ENCODE data around the gene AFDN. TPM values are rescaled to one million over a fixed set of nuclear protein-coding genes. Genes with fewer than 3 reads are reported as not detected.

AFDN gene
- total RNA-seq, 1 experiment from 2014 or later: 182 TPM

DNA sequence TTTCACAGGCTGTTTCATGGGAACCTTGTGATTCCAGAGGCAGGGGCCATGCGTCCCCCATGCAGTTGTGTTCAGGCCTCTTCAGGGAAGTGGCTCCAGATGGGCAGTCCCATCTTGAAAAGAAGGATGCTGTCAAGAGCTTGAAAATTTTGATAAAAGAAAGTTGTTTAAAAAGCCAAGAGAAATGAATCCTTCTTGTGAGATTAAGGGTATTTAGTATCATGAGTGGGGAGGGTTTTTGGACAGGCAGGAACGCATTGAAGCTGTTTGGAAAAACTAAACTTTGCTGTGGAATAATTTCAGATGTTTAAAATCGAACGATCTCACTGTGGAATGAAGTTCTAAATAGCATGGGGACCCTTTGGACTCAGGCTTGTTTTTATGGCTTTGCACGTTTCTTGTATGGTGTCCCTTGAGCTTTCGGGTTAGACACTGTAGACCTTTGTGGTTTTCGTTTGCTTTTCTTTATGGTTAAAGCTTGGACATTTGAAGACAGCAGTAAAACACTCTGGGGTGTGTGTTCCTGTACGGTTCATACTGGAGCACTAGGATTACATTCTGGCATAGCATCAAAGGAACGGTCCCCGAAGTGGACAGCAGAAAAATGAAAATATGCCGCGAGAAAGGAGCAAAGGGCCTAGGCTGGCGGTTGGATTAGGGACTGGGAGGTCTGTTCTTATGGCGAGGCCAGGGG lies 188.9 kb downstream of the AFDN start:
- peaks cover 5% of the 10 kb centered on the region; the same call in 1 of the 2 replicates for H3K27me3 Mint-ChIP-seq (ENCODE audit: low read depth)
- TF ChIP-seq NR1H2 (CRISPR knock-in tag; IDR thresholded peaks at IDR 0.05): no peak
- TF ChIP-seq GRHL2 (CRISPR knock-in tag; IDR thresholded peaks at IDR 0.05; ENCODE audit: insufficient replicate concordance, severe bottlenecking): no peak
- no peak for TF ChIP-seq ELF4 (CRISPR knock-in tag; IDR thresholded peaks at IDR 0.05; ENCODE audit: low read depth)
- no peak for TF ChIP-seq ZBTB21 (CRISPR knock-in tag; IDR thresholded peaks at IDR 0.05; ENCODE audit: borderline replicate concordance)
- no peak for TF ChIP-seq ZNF121 (CRISPR knock-in tag; IDR thresholded peaks at IDR 0.05)
- TF ChIP-seq, protein P1, sequence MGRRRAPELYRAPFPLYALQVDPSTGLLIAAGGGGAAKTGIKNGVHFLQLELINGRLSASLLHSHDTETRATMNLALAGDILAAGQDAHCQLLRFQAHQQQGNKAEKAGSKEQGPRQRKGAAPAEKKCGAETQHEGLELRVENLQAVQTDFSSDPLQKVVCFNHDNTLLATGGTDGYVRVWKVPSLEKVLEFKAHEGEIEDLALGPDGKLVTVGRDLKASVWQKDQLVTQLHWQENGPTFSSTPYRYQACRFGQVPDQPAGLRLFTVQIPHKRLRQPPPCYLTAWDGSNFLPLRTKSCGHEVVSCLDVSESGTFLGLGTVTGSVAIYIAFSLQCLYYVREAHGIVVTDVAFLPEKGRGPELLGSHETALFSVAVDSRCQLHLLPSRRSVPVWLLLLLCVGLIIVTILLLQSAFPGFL (CRISPR knock-in tag; IDR thresholded peaks at IDR 0.05; ENCODE audit: borderline replicate concordance): no peak
- TF ChIP-seq TCF7 (CRISPR knock-in tag; IDR thresholded peaks at IDR 0.05; ENCODE audit: low read depth): no peak
- TF ChIP-seq OVOL2 (CRISPR knock-in tag; IDR thresholded peaks at IDR 0.05; ENCODE audit: borderline replicate concordance): no peak
- TF ChIP-seq NR2C2 (CRISPR knock-in tag; IDR thresholded peaks at IDR 0.05): no peak
- TF ChIP-seq, protein P2, sequence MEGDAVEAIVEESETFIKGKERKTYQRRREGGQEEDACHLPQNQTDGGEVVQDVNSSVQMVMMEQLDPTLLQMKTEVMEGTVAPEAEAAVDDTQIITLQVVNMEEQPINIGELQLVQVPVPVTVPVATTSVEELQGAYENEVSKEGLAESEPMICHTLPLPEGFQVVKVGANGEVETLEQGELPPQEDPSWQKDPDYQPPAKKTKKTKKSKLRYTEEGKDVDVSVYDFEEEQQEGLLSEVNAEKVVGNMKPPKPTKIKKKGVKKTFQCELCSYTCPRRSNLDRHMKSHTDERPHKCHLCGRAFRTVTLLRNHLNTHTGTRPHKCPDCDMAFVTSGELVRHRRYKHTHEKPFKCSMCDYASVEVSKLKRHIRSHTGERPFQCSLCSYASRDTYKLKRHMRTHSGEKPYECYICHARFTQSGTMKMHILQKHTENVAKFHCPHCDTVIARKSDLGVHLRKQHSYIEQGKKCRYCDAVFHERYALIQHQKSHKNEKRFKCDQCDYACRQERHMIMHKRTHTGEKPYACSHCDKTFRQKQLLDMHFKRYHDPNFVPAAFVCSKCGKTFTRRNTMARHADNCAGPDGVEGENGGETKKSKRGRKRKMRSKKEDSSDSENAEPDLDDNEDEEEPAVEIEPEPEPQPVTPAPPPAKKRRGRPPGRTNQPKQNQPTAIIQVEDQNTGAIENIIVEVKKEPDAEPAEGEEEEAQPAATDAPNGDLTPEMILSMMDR (IDR thresholded peaks at IDR 0.05): no peak
- no peak for TF ChIP-seq CBFB (CRISPR knock-in tag; IDR thresholded peaks at IDR 0.05; ENCODE audit: low read depth)
- TF ChIP-seq, protein P3, sequence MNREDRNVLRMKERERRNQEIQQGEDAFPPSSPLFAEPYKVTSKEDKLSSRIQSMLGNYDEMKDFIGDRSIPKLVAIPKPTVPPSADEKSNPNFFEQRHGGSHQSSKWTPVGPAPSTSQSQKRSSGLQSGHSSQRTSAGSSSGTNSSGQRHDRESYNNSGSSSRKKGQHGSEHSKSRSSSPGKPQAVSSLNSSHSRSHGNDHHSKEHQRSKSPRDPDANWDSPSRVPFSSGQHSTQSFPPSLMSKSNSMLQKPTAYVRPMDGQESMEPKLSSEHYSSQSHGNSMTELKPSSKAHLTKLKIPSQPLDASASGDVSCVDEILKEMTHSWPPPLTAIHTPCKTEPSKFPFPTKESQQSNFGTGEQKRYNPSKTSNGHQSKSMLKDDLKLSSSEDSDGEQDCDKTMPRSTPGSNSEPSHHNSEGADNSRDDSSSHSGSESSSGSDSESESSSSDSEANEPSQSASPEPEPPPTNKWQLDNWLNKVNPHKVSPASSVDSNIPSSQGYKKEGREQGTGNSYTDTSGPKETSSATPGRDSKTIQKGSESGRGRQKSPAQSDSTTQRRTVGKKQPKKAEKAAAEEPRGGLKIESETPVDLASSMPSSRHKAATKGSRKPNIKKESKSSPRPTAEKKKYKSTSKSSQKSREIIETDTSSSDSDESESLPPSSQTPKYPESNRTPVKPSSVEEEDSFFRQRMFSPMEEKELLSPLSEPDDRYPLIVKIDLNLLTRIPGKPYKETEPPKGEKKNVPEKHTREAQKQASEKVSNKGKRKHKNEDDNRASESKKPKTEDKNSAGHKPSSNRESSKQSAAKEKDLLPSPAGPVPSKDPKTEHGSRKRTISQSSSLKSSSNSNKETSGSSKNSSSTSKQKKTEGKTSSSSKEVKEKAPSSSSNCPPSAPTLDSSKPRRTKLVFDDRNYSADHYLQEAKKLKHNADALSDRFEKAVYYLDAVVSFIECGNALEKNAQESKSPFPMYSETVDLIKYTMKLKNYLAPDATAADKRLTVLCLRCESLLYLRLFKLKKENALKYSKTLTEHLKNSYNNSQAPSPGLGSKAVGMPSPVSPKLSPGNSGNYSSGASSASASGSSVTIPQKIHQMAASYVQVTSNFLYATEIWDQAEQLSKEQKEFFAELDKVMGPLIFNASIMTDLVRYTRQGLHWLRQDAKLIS (CRISPR knock-in tag; IDR thresholded peaks at IDR 0.05; ENCODE audit: borderline replicate concordance): no peak
- TF ChIP-seq, protein P4, sequence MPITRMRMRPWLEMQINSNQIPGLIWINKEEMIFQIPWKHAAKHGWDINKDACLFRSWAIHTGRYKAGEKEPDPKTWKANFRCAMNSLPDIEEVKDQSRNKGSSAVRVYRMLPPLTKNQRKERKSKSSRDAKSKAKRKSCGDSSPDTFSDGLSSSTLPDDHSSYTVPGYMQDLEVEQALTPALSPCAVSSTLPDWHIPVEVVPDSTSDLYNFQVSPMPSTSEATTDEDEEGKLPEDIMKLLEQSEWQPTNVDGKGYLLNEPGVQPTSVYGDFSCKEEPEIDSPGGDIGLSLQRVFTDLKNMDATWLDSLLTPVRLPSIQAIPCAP (CRISPR knock-in tag; IDR thresholded peaks at IDR 0.05): no peak
- TF ChIP-seq, protein P5, sequence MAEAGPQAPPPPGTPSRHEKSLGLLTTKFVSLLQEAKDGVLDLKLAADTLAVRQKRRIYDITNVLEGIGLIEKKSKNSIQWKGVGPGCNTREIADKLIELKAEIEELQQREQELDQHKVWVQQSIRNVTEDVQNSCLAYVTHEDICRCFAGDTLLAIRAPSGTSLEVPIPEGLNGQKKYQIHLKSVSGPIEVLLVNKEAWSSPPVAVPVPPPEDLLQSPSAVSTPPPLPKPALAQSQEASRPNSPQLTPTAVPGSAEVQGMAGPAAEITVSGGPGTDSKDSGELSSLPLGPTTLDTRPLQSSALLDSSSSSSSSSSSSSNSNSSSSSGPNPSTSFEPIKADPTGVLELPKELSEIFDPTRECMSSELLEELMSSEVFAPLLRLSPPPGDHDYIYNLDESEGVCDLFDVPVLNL (CRISPR knock-in tag; IDR thresholded peaks at IDR 0.05; ENCODE audit: borderline replicate concordance, low read depth): no peak
- TF ChIP-seq ZNF232 (CRISPR knock-in tag; IDR thresholded peaks at IDR 0.05): no peak
- TF ChIP-seq JAZF1 (CRISPR knock-in tag; IDR thresholded peaks at IDR 0.05): no peak
- no peak for TF ChIP-seq EMX1 (CRISPR knock-in tag; IDR thresholded peaks at IDR 0.05)
- no peak for TF ChIP-seq MYBL2 (CRISPR knock-in tag; IDR thresholded peaks at IDR 0.05)
- H3K27ac Mint-ChIP-seq: no peak overlapping the region
- POLR2A ChIA-PET: no interaction called here
- peaks cover 14% of the 10 kb centered on the region for H3K4me1 Mint-ChIP-seq
- DNase-seq (ENCODE audit: low spot score) (no peak), ATAC-seq (no peak)
- no peak overlapping the region for H3K4me3 Mint-ChIP-seq
- peaks cover 34% of the 10 kb centered on the region for H3K9me3 Mint-ChIP-seq
- H3K36me3 Mint-ChIP-seq: peaks cover 19% of the 10 kb centered on the region
- CTCF ChIA-PET: no interaction called here
